HUES6 (cell line): ENCODE data around the gene FAM50B.

Experiments
- H3K27ac ChIP-seq: 2 replicates; pipeline ENCODE4 v1.7.0; 2013; ENCODE audit warnings: low read depth, mild to moderate bottlenecking, low read length, inconsistent platforms
- H3K27me3 ChIP-seq: 2 replicates; pipeline ENCODE4 v1.6.1; 2013; ENCODE audit warnings: low read length; ENCODE audit not compliant: control insufficient read depth, insufficient read depth
- H3K36me3 ChIP-seq: 2 replicates; pipeline ENCODE4 v1.6.1; 2013; ENCODE audit warnings: low read length; ENCODE audit not compliant: control insufficient read depth, insufficient read depth
- H3K4me1 ChIP-seq: 2 replicates; pipeline ENCODE4 v1.6.1; 2013; ENCODE audit warnings: low read length; ENCODE audit not compliant: control insufficient read depth, insufficient read depth
- H3K4me3 ChIP-seq: 2 replicates; pipeline ENCODE4 v1.5.1; 2013; ENCODE audit warnings: low read depth, low read length
- H3K9ac ChIP-seq: one replicate; pipeline ENCODE4 v1.6.1; 2013; ENCODE audit warnings: mild to moderate bottlenecking, low read length
- H3K9me3 ChIP-seq: 2 replicates; pipeline ENCODE4 v1.6.1; 2013; ENCODE audit warnings: low read depth, low read length; ENCODE audit not compliant: control insufficient read depth, insufficient read depth

The FAM50B gene

GRCh38 chr6:3865463-3865862, 16.3 kb downstream of the FAM50B start:
- Histone ChIP-seq H3K4me1 (peaks cover 13% of the 10 kb centered on the region), H3K27ac (no peak overlapping the region), H3K9me3 (0 out of 2 replicates have a peak, but pooled peaks cover 4% of the 10 kb centered on the region), H3K36me3 (no peaks in the 10 kb centered on the region), H3K4me3 (no peak overlapping the region), H3K9ac (no peak overlapping the region), H3K27me3 (no peaks in the 10 kb centered on the region)

- no peak overlapping the region for H3K4me3 ChIP-seq
- H3K9me3 ChIP-seq, result 0 out of 2 replicates have a peak, but pooled peaks cover 4% of the 10 kb centered on the region
- no peak overlapping the region for H3K27ac ChIP-seq
- H3K36me3 ChIP-seq, result no peaks in the 10 kb centered on the region
- no peak overlapping the region for H3K9ac ChIP-seq
- H3K4me1 ChIP-seq, result no peaks in the 10 kb centered on the region
- H3K27me3 ChIP-seq, result no peaks in the 10 kb centered on the region
Observed at GRCh38 chr6:3867641-3868502, 18.7 kb downstream of the FAM50B start.

- Histone ChIP-seq H3K4me3 (no peak overlapping the region), H3K9me3 (0 out of 2 replicates have a peak, but pooled peaks cover 4% of the 10 kb centered on the region)
Observed at GRCh38 chr6:3868544-3868943, 19.4 kb downstream of the FAM50B start.

GRCh38 chr6:3869284-3869631, 20.1 kb downstream of the FAM50B start:
- Histone ChIP-seq H3K36me3 (no peaks in the 10 kb centered on the region), H3K4me1 (no peaks in the 10 kb centered on the region), H3K27me3 (no peaks in the 10 kb centered on the region), H3K27ac (no peak overlapping the region), H3K9ac (no peak overlapping the region), H3K9me3 (0 out of 2 replicates have a peak, but pooled peaks cover 4% of the 10 kb centered on the region), H3K4me3 (no peak overlapping the region)

More at GRCh38 chr6:3868544-3868943, 19.4 kb downstream of the FAM50B start:
- Histone ChIP-seq H3K4me1 (no peaks in the 10 kb centered on the region), H3K27me3 (no peaks in the 10 kb centered on the region), H3K27ac (no peak overlapping the region), H3K36me3 (no peaks in the 10 kb centered on the region), H3K9ac (no peak overlapping the region)

GRCh38 chr6:3869632-3870527, 20.7 kb downstream of the FAM50B start:
- Histone ChIP-seq H3K27me3 (no peaks in the 10 kb centered on the region), H3K4me1 (no peaks in the 10 kb centered on the region), H3K4me3 (no peak overlapping the region), H3K9me3 (0 out of 2 replicates have a peak, but pooled peaks cover 4% of the 10 kb centered on the region), H3K9ac (no peak overlapping the region), H3K27ac (no peak overlapping the region), H3K36me3 (no peaks in the 10 kb centered on the region)

- Histone ChIP-seq H3K9me3 (0 out of 2 replicates have a peak, but pooled peaks cover 2% of the 10 kb centered on the region), H3K4me3 (no peak overlapping the region), H3K27me3 (no peaks in the 10 kb centered on the region), H3K27ac (no peak overlapping the region), H3K36me3 (no peaks in the 10 kb centered on the region), H3K4me1 (no peaks in the 10 kb centered on the region), H3K9ac (no peak overlapping the region)
Observed at GRCh38 chr6:3870528-3870925, 21.4 kb downstream of the FAM50B start.

- H3K36me3 ChIP-seq, result no peaks in the 10 kb centered on the region
- H3K4me1 ChIP-seq, result no peaks in the 10 kb centered on the region
- H3K4me3 ChIP-seq, result no peak overlapping the region
- no peaks in the 10 kb centered on the region for H3K9me3 ChIP-seq
- H3K9ac ChIP-seq, result no peak overlapping the region
- no peak overlapping the region for H3K27ac ChIP-seq
- no peaks in the 10 kb centered on the region for H3K27me3 ChIP-seq
Observed at GRCh38 chr6:3871515-3871914, 22.3 kb downstream of the FAM50B start.

- H3K36me3 ChIP-seq, result no peaks in the 10 kb centered on the region
- no peak overlapping the region for H3K9ac ChIP-seq
- no peak overlapping the region for H3K27ac ChIP-seq
- H3K9me3 ChIP-seq, result no peaks in the 10 kb centered on the region
- no peaks in the 10 kb centered on the region for H3K4me1 ChIP-seq
- H3K27me3 ChIP-seq, result no peaks in the 10 kb centered on the region
- no peak overlapping the region for H3K4me3 ChIP-seq
Observed at GRCh38 chr6:3871939-3872338, 22.8 kb downstream of the FAM50B start.

- H3K27me3 ChIP-seq, result no peaks in the 10 kb centered on the region
- H3K9ac ChIP-seq, result no peak overlapping the region
- H3K36me3 ChIP-seq, result no peaks in the 10 kb centered on the region
- H3K27ac ChIP-seq, result no peak overlapping the region
- no peak overlapping the region for H3K4me3 ChIP-seq
- H3K4me1 ChIP-seq, result no peaks in the 10 kb centered on the region
- H3K9me3 ChIP-seq, result no peaks in the 10 kb centered on the region
Observed at GRCh38 chr6:3872370-3872854, 23.2 kb downstream of the FAM50B start.

GRCh38 chr6:3873051-3873450, 23.9 kb downstream of the FAM50B start:
- H3K27me3 ChIP-seq, result no peaks in the 10 kb centered on the region
- no peaks in the 10 kb centered on the region for H3K36me3 ChIP-seq
- H3K9me3 ChIP-seq, result no peaks in the 10 kb centered on the region
- H3K4me1 ChIP-seq, result no peaks in the 10 kb centered on the region
- H3K9ac ChIP-seq, result no peak overlapping the region
- H3K4me3 ChIP-seq, result no peak overlapping the region
- H3K27ac ChIP-seq, result no peak overlapping the region

GRCh38 chr6:3874069-3874468, 24.9 kb downstream of the FAM50B start:
- H3K9me3 ChIP-seq, result no peaks in the 10 kb centered on the region
- H3K27ac ChIP-seq, result no peak overlapping the region
- no peaks in the 10 kb centered on the region for H3K27me3 ChIP-seq

More at GRCh38 chr6:3874069-3874468, 24.9 kb downstream of the FAM50B start:
- no peaks in the 10 kb centered on the region for H3K4me1 ChIP-seq
- no peak overlapping the region for H3K4me3 ChIP-seq
- no peak overlapping the region for H3K9ac ChIP-seq
- H3K36me3 ChIP-seq, result no peaks in the 10 kb centered on the region
